Activated CD4-positive, alpha-beta memory T cell treated with anti-CD3 and anti-CD28 coated beads for 36 hours (primary cell): ENCODE data around the gene GOLGA6D. TPM values are rescaled to one million over a fixed set of nuclear protein-coding genes. Genes with fewer than 3 reads are reported as not detected.
"Not testable (repeated sequence)": the region's sequence is repeated elsewhere in the genome, so short reads cannot be mapped to it uniquely, and the experiment has no call there.

Source experiments
- CTCF ChIA-PET: fragments of 350-600 bp; sonication (Branson Sonifier 250); formaldehyde crosslinking; loops from one replicate; lab custom pipeline; 2021; ENCODE audit warnings: antibody characterized with exemption, inconsistent platforms; lab: Charles Lee
- POLR2A ChIA-PET: fragments of 350-600 bp; sonication (Branson Sonifier 250); formaldehyde crosslinking; loops from one replicate; lab custom pipeline; 2021; ENCODE audit warnings: antibody characterized with exemption; lab: Charles Lee
- DNase-seq: peaks from one replicate; pipeline ENCODE4 v3.0.0-alpha.2; 2020
- H3K27ac Mint-ChIP-seq: one replicate; pipeline ENCODE4 v1.8.0; 2021; ENCODE audit warnings: mixed read lengths
- H3K27me3 Mint-ChIP-seq: one replicate; pipeline ENCODE4 v1.8.0; 2021; ENCODE audit warnings: mixed read lengths
- H3K36me3 Mint-ChIP-seq: one replicate; pipeline ENCODE4 v1.8.0; 2021; ENCODE audit warnings: mixed read lengths
- H3K4me1 Mint-ChIP-seq: one replicate; pipeline ENCODE4 v1.8.0; 2021; ENCODE audit warnings: low read depth, mixed read lengths
- H3K4me3 Mint-ChIP-seq: one replicate; pipeline ENCODE4 v1.8.0; 2021; ENCODE audit warnings: mild to moderate bottlenecking, mixed read lengths
- H3K9me3 Mint-ChIP-seq: one replicate; pipeline ENCODE4 v1.8.0; 2021; ENCODE audit warnings: mixed read lengths
- intact Hi-C: fragments of 100-400 bp; cut with micrococcal nuclease; formaldehyde crosslinking; loops from one replicate; pipeline ENCODE4 v1.15.1; 2023
- total RNA-seq, 2 experiments: library from RNA; stranded (reverse); gene quantifications; one replicate each; pipeline ENCODE4 v1.2.3, GENCODE V29; 2021

GOLGA6D gene
- under 1 TPM in 1 of 2 experiments, not detected in 1; 0.12 TPM for total RNA-seq

- H3K27ac Mint-ChIP-seq, DNase-seq, H3K4me3 Mint-ChIP-seq, H3K36me3 Mint-ChIP-seq, H3K9me3 Mint-ChIP-seq, H3K4me1 Mint-ChIP-seq, POLR2A ChIA-PET, intact Hi-C loops, H3K27me3 Mint-ChIP-seq, CTCF ChIA-PET: not testable (repeated sequence)
These were observed at the start of gene GOLGA6D for GRCh38 chr15:75282572-75282971. Gene GOLGA6D (plus strand): TSS chr15:75282835. CDS start chr15:75282876, 41 bp downstream.

GRCh38 chr15:75233504-75234190 is 49.0 kb upstream of the GOLGA6D start:
- Mint-ChIP-seq H3K27me3 (peaks cover 11% of the 10 kb centered on the region), H3K4me3 (no peak overlapping the region), H3K36me3 (no peaks in the 10 kb centered on the region), H3K4me1 (no peaks in the 10 kb centered on the region), H3K9me3 (no peaks in the 10 kb centered on the region), H3K27ac (no peak overlapping the region)
- ChIA-PET CTCF (no interaction called here), POLR2A (no interaction called here)
- intact Hi-C loops = no loop called here
- no peak for DNase-seq

GRCh38 chr15:75234191-75234810 is 48.3 kb upstream of the GOLGA6D start:
- CTCF ChIA-PET = no interaction called here
- intact Hi-C loops = no loop called here
- H3K4me1 Mint-ChIP-seq = no peaks in the 10 kb centered on the region
- H3K4me3 Mint-ChIP-seq = no peak overlapping the region
- no peak overlapping the region for H3K27ac Mint-ChIP-seq
- no peaks in the 10 kb centered on the region for H3K9me3 Mint-ChIP-seq
- H3K27me3 Mint-ChIP-seq = peaks cover 11% of the 10 kb centered on the region
- POLR2A ChIA-PET = no interaction called here
- no peak for DNase-seq
- H3K36me3 Mint-ChIP-seq = no peaks in the 10 kb centered on the region

GRCh38 chr15:75235051-75235673 is 47.5 kb upstream of the GOLGA6D start:
- no peaks in the 10 kb centered on the region for H3K4me1 Mint-ChIP-seq
- DNase-seq = no peak
- H3K36me3 Mint-ChIP-seq = no peaks in the 10 kb centered on the region
- no peak overlapping the region for H3K4me3 Mint-ChIP-seq
- POLR2A ChIA-PET = no interaction called here
- no peak overlapping the region for H3K27ac Mint-ChIP-seq
- intact Hi-C loops = no loop called here
- H3K27me3 Mint-ChIP-seq = peaks cover 11% of the 10 kb centered on the region
- H3K9me3 Mint-ChIP-seq = no peaks in the 10 kb centered on the region
- CTCF ChIA-PET = no interaction called here

GRCh38 chr15:75235760-75236729 is 46.6 kb upstream of the GOLGA6D start:
- CTCF ChIA-PET = no interaction called here
- H3K4me1 Mint-ChIP-seq = no peaks in the 10 kb centered on the region
- POLR2A ChIA-PET = no interaction called here
- peaks cover 11% of the 10 kb centered on the region for H3K27me3 Mint-ChIP-seq
- no peak for DNase-seq
- H3K27ac Mint-ChIP-seq = no peak overlapping the region
- no peaks in the 10 kb centered on the region for H3K36me3 Mint-ChIP-seq
- no peak overlapping the region for H3K4me3 Mint-ChIP-seq
- H3K9me3 Mint-ChIP-seq = no peaks in the 10 kb centered on the region
- intact Hi-C loops = no loop called here

- H3K27ac Mint-ChIP-seq = no peak overlapping the region
- H3K9me3 Mint-ChIP-seq = no peaks in the 10 kb centered on the region
- H3K4me3 Mint-ChIP-seq = no peak overlapping the region
- no peaks in the 10 kb centered on the region for H3K36me3 Mint-ChIP-seq
- ChIA-PET POLR2A (no interaction called here), CTCF (no interaction called here)
- no peaks in the 10 kb centered on the region for H3K4me1 Mint-ChIP-seq
- intact Hi-C loops = no loop called here
- peaks cover 3% of the 10 kb centered on the region for H3K27me3 Mint-ChIP-seq
- no peak for DNase-seq
These were observed 45.2 kb upstream of the GOLGA6D start for GRCh38 chr15:75237316-75237982.

- Mint-ChIP-seq H3K36me3 (no peaks in the 10 kb centered on the region), H3K9me3 (no peaks in the 10 kb centered on the region), H3K27me3 (no peaks in the 10 kb centered on the region), H3K27ac (no peak overlapping the region), H3K4me1 (no peaks in the 10 kb centered on the region), H3K4me3 (no peak overlapping the region)
- intact Hi-C loops = no loop called here
- ChIA-PET POLR2A (no interaction called here), CTCF (interaction anchor here (0.7 kb wide), 1 partner anchor 108 kb away, joined by 3 read pairs; no protein-coding TSS in a partner anchor)
- DNase-seq = no peak
These were observed 44.5 kb upstream of the GOLGA6D start for GRCh38 chr15:75238150-75238549.

GRCh38 chr15:75245741-75246140 is 36.9 kb upstream of the GOLGA6D start:
- H3K9me3 Mint-ChIP-seq, H3K27me3 Mint-ChIP-seq, POLR2A ChIA-PET, intact Hi-C loops, CTCF ChIA-PET, H3K4me1 Mint-ChIP-seq, H3K36me3 Mint-ChIP-seq, H3K4me3 Mint-ChIP-seq, H3K27ac Mint-ChIP-seq: not testable (repeated sequence)
- DNase-seq = peak; percentile 1

- H3K27ac Mint-ChIP-seq, H3K36me3 Mint-ChIP-seq, CTCF ChIA-PET, intact Hi-C loops, H3K9me3 Mint-ChIP-seq, H3K27me3 Mint-ChIP-seq, DNase-seq, H3K4me1 Mint-ChIP-seq, H3K4me3 Mint-ChIP-seq, POLR2A ChIA-PET: not testable (repeated sequence)
These were observed 33.6 kb upstream of the GOLGA6D start for GRCh38 chr15:75248991-75249390.

- POLR2A ChIA-PET = no interaction called here
- Mint-ChIP-seq H3K4me3 (no peak overlapping the region), H3K27ac (no peak overlapping the region), H3K4me1 (no peaks in the 10 kb centered on the region), H3K9me3 (no peaks in the 10 kb centered on the region), H3K36me3 (no peaks in the 10 kb centered on the region), H3K27me3 (peaks cover 9% of the 10 kb centered on the region)
- CTCF ChIA-PET = no interaction called here
- intact Hi-C loops = no loop called here
- DNase-seq = peak; percentile 0
These were observed 32.9 kb upstream of the GOLGA6D start for GRCh38 chr15:75249726-75250125.

GRCh38 chr15:75251343-75251742 is 31.3 kb upstream of the GOLGA6D start:
- H3K4me3 Mint-ChIP-seq, H3K27ac Mint-ChIP-seq, CTCF ChIA-PET, H3K36me3 Mint-ChIP-seq, H3K9me3 Mint-ChIP-seq, H3K27me3 Mint-ChIP-seq, DNase-seq, H3K4me1 Mint-ChIP-seq, intact Hi-C loops, POLR2A ChIA-PET: not testable (repeated sequence)
